DOHH2 (cell line): ENCODE measurements around the gene EHMT1.

Experiments used
- EZH2phosphoT487 ChIP-seq: fragments of 200-600 bp; sonication (generic); IDR thresholded peaks from 2 replicates; pipeline ENCODE4 v1.6.1; 2017; ENCODE audit warnings: borderline replicate concordance, mild to moderate bottlenecking, antibody characterized with exemption, low read length, moderate library complexity, mixed read lengths
- TF ChIP-seq, protein P1 (sequence below): fragments of 200-600 bp; sonication (generic); IDR thresholded peaks from one replicate; pipeline ENCODE4 v1.5.1; 2014; ENCODE audit warnings: antibody characterized with exemption, mild to moderate bottlenecking, low read depth, low read length; ENCODE audit not compliant: poor library complexity, severe bottlenecking

DNA sequence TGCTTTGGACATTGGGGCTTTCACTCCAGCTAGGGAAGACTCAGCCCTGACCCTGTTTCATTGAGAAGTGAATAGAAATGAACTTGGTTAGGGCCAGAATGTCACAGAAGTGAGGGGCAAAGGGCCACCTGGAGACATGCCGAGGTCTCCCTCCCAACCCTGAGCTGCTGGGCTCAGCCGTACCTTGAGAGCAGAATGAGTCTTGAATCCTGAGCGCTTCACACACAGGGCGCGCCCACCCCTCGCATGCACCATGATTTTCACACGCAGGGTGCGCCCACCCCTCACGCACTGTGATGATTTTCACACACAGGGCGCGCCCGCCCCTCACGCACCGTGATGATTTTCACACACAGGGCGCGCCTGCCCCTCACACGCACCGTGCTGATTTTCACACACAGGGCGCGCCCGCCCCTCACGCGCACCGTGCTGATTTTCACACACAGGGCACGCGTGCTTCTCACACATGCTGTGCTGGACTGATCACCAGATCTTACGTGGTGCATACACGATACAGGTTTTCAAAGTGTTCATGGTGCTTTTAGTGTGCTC, 99.0 kb downstream of the EHMT1 start:
- TF ChIP-seq, protein P1, sequence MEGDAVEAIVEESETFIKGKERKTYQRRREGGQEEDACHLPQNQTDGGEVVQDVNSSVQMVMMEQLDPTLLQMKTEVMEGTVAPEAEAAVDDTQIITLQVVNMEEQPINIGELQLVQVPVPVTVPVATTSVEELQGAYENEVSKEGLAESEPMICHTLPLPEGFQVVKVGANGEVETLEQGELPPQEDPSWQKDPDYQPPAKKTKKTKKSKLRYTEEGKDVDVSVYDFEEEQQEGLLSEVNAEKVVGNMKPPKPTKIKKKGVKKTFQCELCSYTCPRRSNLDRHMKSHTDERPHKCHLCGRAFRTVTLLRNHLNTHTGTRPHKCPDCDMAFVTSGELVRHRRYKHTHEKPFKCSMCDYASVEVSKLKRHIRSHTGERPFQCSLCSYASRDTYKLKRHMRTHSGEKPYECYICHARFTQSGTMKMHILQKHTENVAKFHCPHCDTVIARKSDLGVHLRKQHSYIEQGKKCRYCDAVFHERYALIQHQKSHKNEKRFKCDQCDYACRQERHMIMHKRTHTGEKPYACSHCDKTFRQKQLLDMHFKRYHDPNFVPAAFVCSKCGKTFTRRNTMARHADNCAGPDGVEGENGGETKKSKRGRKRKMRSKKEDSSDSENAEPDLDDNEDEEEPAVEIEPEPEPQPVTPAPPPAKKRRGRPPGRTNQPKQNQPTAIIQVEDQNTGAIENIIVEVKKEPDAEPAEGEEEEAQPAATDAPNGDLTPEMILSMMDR: no peak
- TF ChIP-seq EZH2phosphoT487: no peak
